IMR-90 (cell line): ENCODE measurements around the gene CDH13. TPM values are rescaled to one million over a fixed set of nuclear protein-coding genes. Genes with fewer than 3 reads are reported as not detected.

Source experiments
- ATAC-seq: fragments of 200-7000 bp; cut with Tn5 transposase; 2 replicates; pipeline ENCODE4 v1.9.1; 2020; ENCODE audit warnings: low read depth, mild to moderate bottlenecking, moderate library complexity
- BruUV-seq: library from RNA; stranded (reverse); fragments of 400-500 nt; replicated peaks from 2 replicates; lab custom pipeline; 2021; lab: Mats Ljungman, UMichigan
- CTCF ChIA-PET: fragments of 300-600 bp; formaldehyde crosslinking; extraction: SDS; loops from one replicate; lab custom pipeline; 2021; ENCODE audit warnings: antibody characterized with exemption; lab: Yijun Ruan, JAX
- POLR2A ChIA-PET: fragments of 300-600 bp; sonication (Branson Sonifier 250); formaldehyde crosslinking; loops from one replicate; lab custom pipeline; 2022; ENCODE audit warnings: antibody characterized with exemption; ENCODE audit not compliant: unreplicated experiment; lab: Charles Lee
- DNase-seq: peaks from one replicate; pipeline ENCODE4 v3.0.0; 2013
- H2AFZ ChIP-seq: replicated peaks from 2 replicates; pipeline ENCODE3; 2013; ENCODE audit warnings: low read length, mild to moderate bottlenecking; ENCODE audit not compliant: poor library complexity
- H2AK5ac ChIP-seq: 2 replicates; pipeline ENCODE4 v1.6.1; 2013; ENCODE audit warnings: low read depth, low read length, inconsistent platforms
- H2AK9ac ChIP-seq: replicated peaks from 2 replicates; pipeline ENCODE3; 2013; ENCODE audit warnings: mild to moderate bottlenecking, low read depth, low read length, moderate library complexity; ENCODE audit not compliant: poor library complexity
- H2BK120ac ChIP-seq: 2 replicates; pipeline ENCODE4 v1.6.1; 2013; ENCODE audit warnings: low read depth, low read length, inconsistent platforms
- H2BK15ac ChIP-seq: 3 replicates; pipeline ENCODE4 v1.6.1; 2013; ENCODE audit warnings: low read depth, low read length, inconsistent platforms
- H2BK20ac ChIP-seq: 2 replicates; pipeline ENCODE4 v1.6.1; 2013; ENCODE audit warnings: low read depth, mild to moderate bottlenecking, inconsistent platforms, low read length, moderate library complexity
- H2BK5ac ChIP-seq: 2 replicates; pipeline ENCODE4 v1.6.1; 2013; ENCODE audit warnings: mild to moderate bottlenecking, low read depth, low read length, inconsistent platforms; ENCODE audit not compliant: poor library complexity, severe bottlenecking
- H3K14ac ChIP-seq: replicated peaks from 2 replicates; pipeline ENCODE4 v1.6.1; 2013; ENCODE audit warnings: low read depth, low read length, inconsistent platforms
- H3K18ac ChIP-seq: 2 replicates; pipeline ENCODE4 v1.6.1; 2013; ENCODE audit warnings: low read depth, low read length, control low read depth
- H3K23ac ChIP-seq: 2 replicates; pipeline ENCODE4 v1.6.1; 2013; ENCODE audit warnings: low read depth, low read length, inconsistent platforms
- H3K27ac ChIP-seq: 2 replicates; pipeline ENCODE4 v1.5.1; 2013; ENCODE audit warnings: mild to moderate bottlenecking, control low read depth, low read length; ENCODE audit not compliant: insufficient read depth
- H3K27me3 ChIP-seq: 2 replicates; pipeline ENCODE4 v1.6.1; 2013; ENCODE audit warnings: low read length; ENCODE audit not compliant: control insufficient read depth, insufficient read depth
- H3K36me3 ChIP-seq: 2 replicates; pipeline ENCODE4 v1.6.1; 2013; ENCODE audit warnings: low read length, mixed read lengths; ENCODE audit not compliant: control insufficient read depth, insufficient read depth
- H3K4ac ChIP-seq: 2 replicates; pipeline ENCODE4 v1.6.1; 2013; ENCODE audit warnings: low read depth, low read length, inconsistent platforms
- H3K4me1 ChIP-seq: 2 replicates; pipeline ENCODE4 v1.6.1; 2013; ENCODE audit warnings: low read length, mixed read lengths; ENCODE audit not compliant: control insufficient read depth, insufficient read depth
- H3K4me2 ChIP-seq: 2 replicates; pipeline ENCODE4 v1.6.1; 2013; ENCODE audit warnings: low read depth, mild to moderate bottlenecking, control low read depth, low read length, moderate library complexity
- H3K4me3 ChIP-seq: 2 replicates; pipeline ENCODE4 v1.5.1; 2013; ENCODE audit warnings: low read depth, mild to moderate bottlenecking, control low read depth, low read length, moderate library complexity; ENCODE audit not compliant: insufficient read depth
- H3K56ac ChIP-seq: 2 replicates; pipeline ENCODE4 v1.6.1; 2013; ENCODE audit warnings: low read length, inconsistent platforms; ENCODE audit not compliant: insufficient read depth; ENCODE audit errors: extremely low read depth
- H3K79me1 ChIP-seq, 2 experiments: 2 replicates each; pipeline ENCODE4 v1.6.1; 2013; ENCODE audit warnings: low read length in 2 of 2, inconsistent platforms in 1 of 2, low read depth in 1 of 2
- H3K9ac ChIP-seq: 2 replicates; pipeline ENCODE4 v1.6.1; 2013; ENCODE audit warnings: low read depth, low read length, control low read depth
- H3K9me1 ChIP-seq: 2 replicates; pipeline ENCODE4 v1.6.1; 2013; ENCODE audit warnings: low read length, inconsistent platforms; ENCODE audit not compliant: insufficient read depth
- H3K9me3 ChIP-seq: 2 replicates; pipeline ENCODE4 v1.6.1; 2013; ENCODE audit warnings: low read length; ENCODE audit not compliant: control insufficient read depth, insufficient read depth
- H4K20me1 ChIP-seq: 2 replicates; pipeline ENCODE4 v1.6.1; 2013; ENCODE audit warnings: low read length, inconsistent platforms; ENCODE audit not compliant: insufficient read depth
- H4K5ac ChIP-seq: 2 replicates; pipeline ENCODE4 v1.6.1; 2013; ENCODE audit warnings: mild to moderate bottlenecking, low read depth, low read length, control low read depth
- H4K8ac ChIP-seq, 2 experiments: 2 replicates each; pipeline ENCODE4 v1.6.1; 2013; ENCODE audit warnings: low read depth in 2 of 2, low read length in 2 of 2, control low read depth in 1 of 2, inconsistent platforms in 1 of 2
- H4K91ac ChIP-seq: 2 replicates; pipeline ENCODE4 v1.6.1; 2013; ENCODE audit warnings: low read depth, low read length, inconsistent platforms; ENCODE audit not compliant: insufficient read depth
- BHLHE40 ChIP-seq: fragments of 150-350 bp; IDR thresholded peaks from 2 replicates; pipeline ENCODE4 v1.6.1; 2016; ENCODE audit warnings: mild to moderate bottlenecking, low read depth, low read length
- CEBPB ChIP-seq: IDR thresholded peaks from 2 replicates; pipeline ENCODE4 v1.6.1; 2012; ENCODE audit warnings: low read depth, low read length, improper control_type of control experiment
- CHD1 ChIP-seq: IDR thresholded peaks from 2 replicates; pipeline ENCODE4 v1.6.1; 2012; ENCODE audit warnings: low read depth, low read length, improper control_type of control experiment
- CTCF ChIP-seq: conservative IDR thresholded peaks from 2 replicates; pipeline ENCODE4 v1.5.1; 2012; ENCODE audit warnings: mild to moderate bottlenecking, low read depth, low read length, improper control_type of control experiment
- ELK1 ChIP-seq: fragments of 150-350 bp; IDR thresholded peaks from 2 replicates; pipeline ENCODE4 v1.6.1; 2016; ENCODE audit warnings: low read depth, mild to moderate bottlenecking, low read length, moderate library complexity, borderline replicate concordance
- MAFK ChIP-seq: IDR thresholded peaks from 2 replicates; pipeline ENCODE4 v1.6.1; 2012; ENCODE audit warnings: low read depth, low read length, improper control_type of control experiment
- MAZ ChIP-seq: IDR thresholded peaks from 2 replicates; pipeline ENCODE4 v1.6.1; 2012; ENCODE audit warnings: low read depth, mild to moderate bottlenecking, low read length, improper control_type of control experiment, moderate library complexity, borderline replicate concordance
- MXI1 ChIP-seq: IDR thresholded peaks from 2 replicates; pipeline ENCODE4 v1.6.1; 2012; ENCODE audit warnings: low read depth, mild to moderate bottlenecking, low read length, moderate library complexity, borderline replicate concordance
- POLR2A ChIP-seq: IDR thresholded peaks from 2 replicates; pipeline ENCODE4 v1.6.1; 2012; ENCODE audit warnings: mild to moderate bottlenecking, low read depth, low read length
- RFX5 ChIP-seq: IDR thresholded peaks from 2 replicates; pipeline ENCODE4 v1.8.0; 2012; ENCODE audit warnings: low read depth, mild to moderate bottlenecking, low read length, moderate library complexity
- SMC3 ChIP-seq: fragments of 150-350 bp; IDR thresholded peaks from 2 replicates; pipeline ENCODE4 v1.6.1; 2016; ENCODE audit warnings: low read depth, mild to moderate bottlenecking, antibody characterized with exemption, low read length, moderate library complexity
- USF2 ChIP-seq: fragments of 150-350 bp; IDR thresholded peaks from 2 replicates; pipeline ENCODE4 v1.6.1; 2017; ENCODE audit warnings: mild to moderate bottlenecking, antibody characterized with exemption, low read length, low read depth
- WGBS, 2 experiments: methylation state at CpG; one replicate each; pipeline versions ENCODE4 v1.1.5 to v1.1.7; 2013; ENCODE audit warnings: missing lambda C conversion rate in 2 of 2; ENCODE audit not compliant: insufficient read length in 1 of 2; ENCODE audit errors: extremely low coverage in 2 of 2; 5-methylcytosine and 5-hydroxymethylcytosine counted together
- dilution Hi-C: fragments of 300-500 bp; cut with HindIII; formaldehyde crosslinking; loops from one replicate; pipeline ENCODE4 v1.14.3; 2018; ENCODE audit warnings: low sequenced_read_pairs; ENCODE audit not compliant: unreplicated experiment
- in situ Hi-C: fragments of 300-500 bp; cut with MboI; formaldehyde crosslinking; loops from 3 replicates; pipeline ENCODE4 v1.14.3; 2019; ENCODE audit warnings: low sequenced_read_pairs, inconsistent platforms, mixed read lengths
- intact Hi-C: fragments of 100-400 bp; cut with micrococcal nuclease; formaldehyde crosslinking; loops from 2 replicates; pipeline ENCODE4 v1.10.0; 2022
- polyA plus RNA-seq, 3 experiments: library from polyadenylated mRNA; depleted of rRNA; stranded (reverse); fragments of >200 nt; gene quantifications; 2 replicates each; pipeline ENCODE4 v1.2.3, GENCODE V29; 2012; ENCODE audit warnings: low replicate concordance in 1 of 3
- total RNA-seq: library from RNA; depleted of rRNA; stranded (reverse); fragments of >200 nt; gene quantifications from 2 replicates; pipeline ENCODE4 v1.2.3, GENCODE V29; 2012

CDH13 gene
- total and polyA plus RNA-seq, 2 of the 4 experiments (the other 2 are of a cell fraction) = 61.6 to 74.7 TPM

GRCh38 chr16:83110269-83110668, 483.5 kb downstream of the CDH13 start:
- H3K18ac ChIP-seq = no peak overlapping the region
- no peaks in the 10 kb centered on the region for H4K20me1 ChIP-seq
- peaks cover 0 to 3% of the 10 kb centered on the region in 2 experiments; a peak in 1 of 4 replicates for H3K79me1 ChIP-seq
- no peak overlapping the region for H3K4ac ChIP-seq
- in situ Hi-C loops = no loop called here
- dilution Hi-C loops = no loop called here
- H3K36me3 ChIP-seq = no peaks in the 10 kb centered on the region
- BruUV-seq = no TSS peak
- no peak overlapping the region for H2AFZ ChIP-seq
- ATAC-seq (no peak), DNase-seq (no peak)
- H4K8ac ChIP-seq = no peak overlapping the region
- TF ChIP-seq SMC3 (no peak), ELK1 (no peak), CEBPB (no peak), USF2 (no peak), BHLHE40 (no peak), CTCF (no peak), MAZ (no peak), MXI1 (no peak), MAFK (no peak), RFX5 (no peak), POLR2A (no peak), CHD1 (no peak)
- H3K56ac ChIP-seq = no peak overlapping the region
- intact Hi-C loops = no loop called here
- no peak overlapping the region for H4K5ac ChIP-seq
- no peak overlapping the region for H2AK9ac ChIP-seq
- no peak overlapping the region for H2BK120ac ChIP-seq
- H2BK15ac ChIP-seq = no peak overlapping the region
- no peak overlapping the region for H3K9ac ChIP-seq
- H3K9me1 ChIP-seq = peaks cover 4% of the 10 kb centered on the region; the same call in 1 of the 2 replicates
- H3K23ac ChIP-seq = no peak overlapping the region
- H3K4me2 ChIP-seq = no peak overlapping the region
- no peak overlapping the region for H2BK5ac ChIP-seq
- no peak overlapping the region for H3K14ac ChIP-seq
- ChIA-PET CTCF (interaction anchor here (1.0 kb wide), 1 partner anchor 16 kb away, joined by 3 read pairs; no protein-coding TSS in a partner anchor), POLR2A (no interaction called here)
- H3K4me3 ChIP-seq = no peak overlapping the region
- H2BK20ac ChIP-seq = no peak overlapping the region
- H3K27ac ChIP-seq = no peak overlapping the region
- H4K91ac ChIP-seq = no peak overlapping the region
- peaks cover 4% of the 10 kb centered on the region for H3K4me1 ChIP-seq
- no peak overlapping the region for H2AK5ac ChIP-seq
- no peaks in the 10 kb centered on the region for H3K27me3 ChIP-seq
- 60% methylated on average over 1 of the region's 5 CpGs; no CpG with 5 or more reads in 1 of the 2 experiments for WGBS, 2 experiments
- H3K9me3 ChIP-seq = no peaks in the 10 kb centered on the region
